GM10248 (cell line): Measurements from ENCODE around the gene LLGL2.

Experiments used
- CTCF ChIA-PET: fragments of 300-600 bp; sonication (Branson Sonifier 250); formaldehyde crosslinking; extraction: SDS; loops from one replicate; lab custom pipeline; 2021; ENCODE audit warnings: antibody characterized with exemption; lab: Yijun Ruan, JAX
- POLR2A ChIA-PET: fragments of 350-650 bp; sonication (Branson Sonifier 250); formaldehyde crosslinking; extraction: SDS; loops from one replicate; lab custom pipeline; 2020; ENCODE audit warnings: antibody characterized with exemption; lab: Yijun Ruan, JAX
- DNase-seq: peaks from one replicate; pipeline ENCODE4 v3.0.0; 2012; ENCODE audit errors: extremely low spot score
- CTCF ChIP-seq: IDR thresholded peaks from 2 replicates; pipeline ENCODE4 v1.5.1; 2012; ENCODE audit warnings: mild to moderate bottlenecking, low read depth; ENCODE audit errors: extremely low read depth, missing control alignments, control extremely low read depth

Gene LLGL2

GRCh38 chr17:75499313-75500022 is 26.0 kb upstream of the LLGL2 start:
- POLR2A ChIA-PET, result no interaction called here
- TF ChIP-seq CTCF, result no peak
- CTCF ChIA-PET, result interaction anchor here (0.9 to 1.8 kb wide), 4 partner anchors 12 to 254 kb away, joined by 3 to 6 read pairs (median 4); partner anchors contain the start of gene SMIM5
- no peak for DNase-seq

DNA sequence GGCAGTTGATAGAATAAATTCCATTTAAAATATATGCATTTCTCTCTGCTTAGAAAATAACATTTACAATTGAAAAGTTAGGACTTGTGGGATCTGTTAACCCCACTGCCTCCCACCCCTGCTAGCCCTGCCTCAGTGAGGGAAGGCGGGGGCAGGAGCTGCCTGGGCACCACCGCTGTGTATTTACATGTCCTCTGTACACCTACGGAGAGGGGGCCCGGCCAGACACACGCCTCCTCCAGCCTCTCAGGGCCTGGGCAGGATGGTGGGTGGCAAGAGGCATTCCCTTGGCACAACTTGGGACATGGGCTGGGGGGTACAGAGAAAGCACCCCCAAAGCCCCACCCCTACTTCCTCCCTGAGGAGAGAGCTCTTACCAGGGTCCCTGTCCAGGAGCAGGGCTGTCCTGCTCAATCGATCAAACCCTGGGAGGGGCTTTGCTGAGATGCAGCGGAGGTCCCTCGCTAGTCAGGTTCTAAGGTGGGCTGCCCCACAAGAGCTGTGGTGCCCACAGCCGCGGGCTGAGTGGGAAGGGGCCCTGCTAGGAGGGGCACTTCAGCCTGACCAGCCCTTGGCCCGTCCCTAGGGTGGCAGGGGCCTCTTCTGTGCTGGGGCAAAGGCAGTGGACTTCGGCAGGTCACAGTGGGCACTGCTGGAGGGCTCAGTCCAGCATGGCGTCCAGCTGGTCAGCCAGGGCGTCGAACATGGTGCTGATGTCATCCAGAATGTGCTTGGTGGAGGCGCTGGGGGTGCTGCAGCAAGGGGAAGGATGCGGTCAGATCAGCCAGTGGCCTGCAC is 24.9 kb upstream of the LLGL2 start:
- TF ChIP-seq CTCF, result no peak
- POLR2A ChIA-PET, result no interaction called here
- CTCF ChIA-PET, result interaction anchor here (0.8 to 1.6 kb wide), 4 partner anchors 8 to 249 kb away, joined by 3 to 4 read pairs (median 4); partner anchors contain the start of gene TSEN54
- no peak for DNase-seq

GRCh38 chr17:75501378-75502071 is 24.0 kb upstream of the LLGL2 start:
- POLR2A ChIA-PET, result no interaction called here
- TF ChIP-seq CTCF, result no peak
- DNase-seq, result no peak
- CTCF ChIA-PET, result interaction anchor here (1.1 to 2.2 kb wide), 5 partner anchors 9 to 132 kb away, joined by 3 to 8 read pairs (median 4); partner anchors contain the start of genes SMIM5 and TSEN54

GRCh38 chr17:75502072-75502720 is 23.3 kb upstream of the LLGL2 start:
- CTCF ChIA-PET, result interaction anchor here (1.1 to 2.2 kb wide), 7 partner anchors 10 to 131 kb away, joined by 4 to 8 read pairs (median 4); partner anchors contain the start of genes SMIM5 and TSEN54
- no peak for TF ChIP-seq CTCF
- DNase-seq, result no peak
- POLR2A ChIA-PET, result no interaction called here

DNA sequence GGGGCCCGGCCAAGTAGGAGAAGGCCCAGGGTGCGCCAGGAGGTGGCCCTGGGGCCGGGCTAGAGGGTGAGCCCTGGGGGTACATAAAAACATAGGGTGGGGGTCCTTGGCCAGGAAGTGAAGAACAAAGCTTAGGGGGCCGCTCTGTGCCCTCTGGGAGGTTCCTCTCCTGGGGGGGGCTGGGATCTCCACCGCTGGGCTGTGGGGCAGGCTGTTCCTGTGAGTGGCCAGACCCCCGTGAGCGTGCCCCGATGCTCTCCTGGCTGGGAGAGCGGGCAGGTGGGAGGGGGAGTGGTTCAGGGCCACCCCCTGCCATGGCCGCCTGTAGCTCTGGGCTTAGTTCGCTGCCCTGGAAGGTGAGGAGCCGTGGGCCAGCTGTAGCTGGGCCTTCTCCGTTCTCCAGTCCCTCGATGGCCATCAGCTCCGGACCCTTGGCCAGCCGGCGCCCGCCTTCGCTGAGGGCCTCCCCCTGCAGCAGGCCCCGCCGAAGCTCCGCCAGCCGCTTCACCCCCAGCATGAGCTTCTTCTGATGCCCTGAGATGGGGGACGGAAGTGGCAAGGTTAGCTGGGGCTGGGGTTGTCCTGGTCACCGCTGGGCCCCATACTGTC is 22.7 kb upstream of the LLGL2 start:
- POLR2A ChIA-PET, result interaction anchor here (0.6 kb wide), 1 partner anchor 14 kb away, joined by 3 read pairs; the partner anchor contains the start of gene TSEN54
- CTCF ChIA-PET, result interaction anchor here (0.8 to 2.2 kb wide), 15 partner anchors 9 to 248 kb away, joined by 3 to 8 read pairs (median 4); partner anchors contain the start of genes SMIM5, TMEM94 and TSEN54
- DNase-seq, result no peak
- TF ChIP-seq CTCF, result no peak
